Stimulated activated CD4-positive, alpha-beta T cell treated with anti-CD3 and anti-CD28 coated beads, Interleukin-2, amount 100 ng/mL, for 4 hours (primary cell): ENCODE data around the gene RHOF.

ENCODE experiments used
- DNase-seq: peaks from one replicate; pipeline ENCODE4 v3.0.0-alpha.2; 2020; ENCODE audit warnings: low read depth

Gene RHOF

GRCh38 chr12:121804417-121805111 lies 11.1 kb upstream of the RHOF start:
- peak; percentile 47 for DNase-seq

- DNase-seq, result no peak
These were observed 10.5 kb upstream of the RHOF start, which contains the start of gene SETD1B for GRCh38 chr12:121803861-121804416. SETD1B (plus strand) TSS chr12:121804009; CDS start chr12:121804738, 729 bp downstream.

GRCh38 chr12:121802843-121803698 lies 9.6 kb upstream of the RHOF start:
- DNase-seq, result peak; percentile 72

- DNase-seq, result no peak
These were observed 9.0 kb upstream of the RHOF start for GRCh38 chr12:121802485-121802842.

- DNase-seq, result no peak
These were observed 8.4 kb upstream of the RHOF start for GRCh38 chr12:121801595-121802484.

- peak; percentile 47 for DNase-seq
These were observed 7.5 kb upstream of the RHOF start for GRCh38 chr12:121800694-121801594.

- DNase-seq, result peak; percentile 80
These were observed 6.6 kb upstream of the RHOF start for GRCh38 chr12:121799842-121800693.

- no peak for DNase-seq
These were observed 5.8 kb upstream of the RHOF start for GRCh38 chr12:121799156-121799841.

GRCh38 chr12:121798787-121799155 lies 5.3 kb upstream of the RHOF start:
- DNase-seq, result no peak

GRCh38 chr12:121797937-121798786 lies 4.7 kb upstream of the RHOF start:
- no peak for DNase-seq

- no peak for DNase-seq
These were observed 3.6 kb upstream of the RHOF start for GRCh38 chr12:121796855-121797751.

- DNase-seq, result peak; percentile 70
These were observed 1.8 kb upstream of the RHOF start for GRCh38 chr12:121795034-121795968.

- DNase-seq, result no peak
These were observed 1.1 kb upstream of the RHOF start for GRCh38 chr12:121794534-121795033.

- DNase-seq, result peak; percentile 90
These were observed 498 bp upstream of the RHOF start for GRCh38 chr12:121793838-121794533.
